ENCODE data around the gene HIVEP2.

HIVEP2 gene

GRCh38 chr6:142725024-142725770, 219.8 kb downstream of the HIVEP2 start:
- DNase-seq: no peak

GRCh38 chr6:142722841-142723240, 222.1 kb downstream of the HIVEP2 start:
- no peak for DNase-seq

GRCh38 chr6:142722012-142722411, 223.0 kb downstream of the HIVEP2 start:
- DNase-seq: no peak

GRCh38 chr6:142721215-142721920, 223.6 kb downstream of the HIVEP2 start:
- DNase-seq: no peak

GRCh38 chr6:142718667-142719191, 226.2 kb downstream of the HIVEP2 start:
- no peak for DNase-seq

GRCh38 chr6:142716097-142716496, 228.9 kb downstream of the HIVEP2 start:
- no peak for DNase-seq

GRCh38 chr6:142714951-142715785, 229.8 kb downstream of the HIVEP2 start:
- no peak for DNase-seq

GRCh38 chr6:142713959-142714358, 231.0 kb downstream of the HIVEP2 start:
- DNase-seq: no peak

GRCh38 chr6:142712231-142712630, 232.7 kb downstream of the HIVEP2 start:
- no peak for DNase-seq

- DNase-seq: no peak
Measured at GRCh38 chr6:142708651-142709050, 236.3 kb downstream of the HIVEP2 start.

GRCh38 chr6:142707255-142707654, 237.7 kb downstream of the HIVEP2 start:
- DNase-seq: no peak

GRCh38 chr6:142706210-142706609, 238.8 kb downstream of the HIVEP2 start:
- no peak for DNase-seq

GRCh38 chr6:142705054-142705453, 239.9 kb downstream of the HIVEP2 start:
- no peak for DNase-seq

GRCh38 chr6:142702501-142703460, 242.2 kb downstream of the HIVEP2 start:
- no peak for DNase-seq

Measured in NK-92 treated with Interleukin-12 subunit alpha and Interleukin-12 subunit beta, amount 100 ng/mL, for 24 hours (cell line).